GM10266 (cell line): Measurements from ENCODE around the gene CRISP3.

Experiments
- DNase-seq: peaks from one replicate; pipeline ENCODE4 v3.0.0; 2012; ENCODE audit errors: extremely low spot score
- CTCF ChIP-seq: IDR thresholded peaks from 2 replicates; pipeline ENCODE4 v1.5.1; 2012; ENCODE audit warnings: mild to moderate bottlenecking, low read depth; ENCODE audit not compliant: control insufficient read depth, insufficient read depth; ENCODE audit errors: missing control alignments

Gene CRISP3, protein sequence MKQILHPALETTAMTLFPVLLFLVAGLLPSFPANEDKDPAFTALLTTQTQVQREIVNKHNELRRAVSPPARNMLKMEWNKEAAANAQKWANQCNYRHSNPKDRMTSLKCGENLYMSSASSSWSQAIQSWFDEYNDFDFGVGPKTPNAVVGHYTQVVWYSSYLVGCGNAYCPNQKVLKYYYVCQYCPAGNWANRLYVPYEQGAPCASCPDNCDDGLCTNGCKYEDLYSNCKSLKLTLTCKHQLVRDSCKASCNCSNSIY

GRCh38 chr6:49744259-49744658 lies at the start of gene CRISP3:
Gene CRISP3, minus strand, starts transcription at chr6:49744388. Its CDS starts 21 bp downstream, at chr6:49744367.
- no peak for DNase-seq

GRCh38 chr6:49790341-49790740 lies 46.2 kb upstream of the CRISP3 start:
- no peak for DNase-seq
- no peak for TF ChIP-seq CTCF

More at GRCh38 chr6:49744259-49744658, at the start of gene CRISP3:
- no peak for TF ChIP-seq CTCF

- no peak for DNase-seq
- TF ChIP-seq CTCF: no peak
Measured at GRCh38 chr6:49787176-49787575, 43.0 kb upstream of the CRISP3 start, which contains the start of gene PGK2. Gene PGK2, minus strand, starts transcription at chr6:49787285. Its CDS starts 98 bp downstream, at chr6:49787187.

DNA sequence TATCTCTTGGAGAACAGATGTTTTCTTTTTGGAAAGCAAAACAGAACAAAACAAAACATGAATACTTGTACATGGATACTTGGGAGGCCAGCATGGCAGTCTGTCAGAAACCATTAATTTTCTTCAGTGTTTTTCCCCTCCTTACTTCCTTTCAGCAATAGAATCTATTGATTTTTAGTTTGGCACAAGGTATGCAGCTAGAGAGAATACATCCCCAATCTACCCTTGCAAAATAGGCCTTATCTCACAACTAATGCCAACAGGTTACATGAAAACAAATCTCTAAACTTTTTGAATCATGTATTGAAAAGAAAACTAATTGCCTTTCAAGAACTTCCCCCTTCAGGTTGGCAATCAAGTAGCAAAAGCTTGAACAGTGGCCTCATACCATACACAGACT lies 40.1 kb upstream of the CRISP3 start:
- no peak for TF ChIP-seq CTCF
- DNase-seq: no peak

DNA sequence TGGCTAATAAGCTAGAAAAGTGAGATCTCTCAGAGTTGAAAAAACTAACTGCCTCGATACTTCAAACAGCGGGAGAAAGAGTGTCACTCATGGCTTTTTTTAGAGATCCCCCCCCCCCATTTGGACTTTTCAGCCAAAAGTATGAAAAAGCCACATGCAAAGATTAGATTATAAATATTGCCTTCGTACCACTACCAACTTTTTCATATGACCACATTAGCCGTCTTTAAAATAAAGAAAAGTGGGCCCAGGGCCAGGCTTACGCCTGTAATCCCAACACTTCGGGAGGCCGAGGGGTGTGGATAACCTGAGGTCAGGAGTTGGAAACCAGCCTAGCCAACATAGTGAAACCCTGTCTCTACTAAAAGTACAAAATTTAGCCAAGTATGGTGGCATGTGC lies 38.5 kb upstream of the CRISP3 start:
- DNase-seq: no peak
- no peak for TF ChIP-seq CTCF

DNA sequence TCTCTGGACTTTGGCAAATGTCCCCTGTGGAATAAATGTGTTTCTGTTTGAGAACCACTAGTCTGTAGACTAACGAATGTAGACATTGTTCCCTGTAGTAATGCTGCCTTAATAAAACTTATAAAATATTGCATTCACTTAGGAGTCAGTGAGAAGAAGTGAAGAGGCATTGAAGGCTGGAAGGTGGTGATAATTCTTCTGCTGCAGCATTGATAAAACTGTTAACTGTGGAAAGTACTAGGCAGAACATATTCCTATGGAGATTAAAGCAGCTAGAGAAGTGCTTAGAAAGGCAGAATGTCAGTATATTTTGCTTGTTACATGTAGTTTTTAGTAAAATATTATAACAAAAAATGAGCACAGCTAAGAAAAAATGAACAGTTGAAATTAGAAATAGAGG lies 38.1 kb upstream of the CRISP3 start:
- TF ChIP-seq CTCF: no peak
- DNase-seq: no peak

DNA sequence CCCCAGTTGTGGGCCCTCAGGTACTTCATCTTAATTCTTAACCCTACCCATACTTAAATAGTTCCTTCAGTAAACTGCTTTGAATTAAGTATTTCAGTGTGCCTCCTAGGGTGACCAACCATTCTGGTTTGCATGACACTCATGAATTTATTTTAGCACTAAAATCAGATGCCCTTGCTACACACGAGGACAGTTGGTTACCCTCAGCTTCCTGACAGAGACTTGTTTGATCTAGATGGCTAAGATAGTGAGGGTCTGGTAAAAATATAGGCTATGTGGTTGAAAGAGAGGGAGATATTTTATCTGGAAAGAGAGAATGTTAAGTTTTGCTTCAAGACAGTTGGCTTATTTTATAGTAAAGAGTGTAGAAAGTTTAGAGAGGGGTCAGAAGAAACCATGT lies 32.3 kb upstream of the CRISP3 start:
- no peak for DNase-seq

More for the DNA sequence above, 32.3 kb upstream of the CRISP3 start:
- no peak for TF ChIP-seq CTCF
